ENCODE results near the gene ARHGAP10.

- TF ChIP-seq CTCF (IDR thresholded peaks at IDR 0.05) (no peak), EZH2 (IDR thresholded peaks at IDR 0.05) (no peak), EZH2phosphoT487 (IDR thresholded peaks at IDR 0.05) (no peak)
Measured at GRCh38 chr4:147854154-147854553, 122.3 kb downstream of the ARHGAP10 start.

All from neural progenitor cell (in vitro differentiated cells).